HepG2 (cell line): ENCODE results near the gene FOXL3. TPM values are rescaled to one million over a fixed set of nuclear protein-coding genes. Genes with fewer than 3 reads are reported as not detected.

Source experiments
- MAFF ChIP-seq: IDR thresholded peaks from 2 replicates; pipeline ENCODE4 v1.6.1; 2011; ENCODE audit warnings: low read depth, low read length, improper control_type of control experiment
- PHF20 ChIP-seq: sonication (generic); formaldehyde crosslinking; IDR thresholded peaks from 2 replicates; pipeline ENCODE4 v1.5.0; 2020; ENCODE audit warnings: mild to moderate bottlenecking, missing genetic modification reagents
- PHF21A ChIP-seq: sonication (generic); formaldehyde crosslinking; IDR thresholded peaks from 2 replicates; pipeline ENCODE4 v1.5.0; 2020; ENCODE audit warnings: mild to moderate bottlenecking, missing genetic modification reagents
- SOX6 ChIP-seq, 2 experiments: fragments of 450-650 bp in 1 of 2; sonication (generic) in 1 of 2; formaldehyde crosslinking in 1 of 2; IDR thresholded peaks; 2 replicates each; pipeline versions ENCODE4 v1.4.0 to v1.6.1; 2017 to 2020; ENCODE audit warnings: antibody characterized with exemption in 1 of 2, mild to moderate bottlenecking in 1 of 2, missing genetic modification reagents in 1 of 2
- ZNF101 ChIP-seq: sonication (generic); formaldehyde crosslinking; IDR thresholded peaks from 2 replicates; pipeline ENCODE4 v1.4.0; 2020; ENCODE audit warnings: mild to moderate bottlenecking, low read depth, missing genetic modification reagents, borderline replicate concordance
- ZNF12 ChIP-seq: sonication (generic); formaldehyde crosslinking; IDR thresholded peaks from 2 replicates; pipeline ENCODE4 v1.5.0; 2020; ENCODE audit warnings: missing genetic modification reagents
- ZNF207 ChIP-seq: fragments of 450-650 bp; IDR thresholded peaks from 2 replicates; pipeline ENCODE4 v1.6.1; 2016; ENCODE audit warnings: antibody characterized with exemption, borderline replicate concordance
- ZNF274 ChIP-seq: sonication (generic); formaldehyde crosslinking; IDR thresholded peaks from 2 replicates; pipeline ENCODE4 v1.5.1; 2020; ENCODE audit warnings: mild to moderate bottlenecking, missing genetic modification reagents
- ZNF546 ChIP-seq: sonication (generic); formaldehyde crosslinking; conservative IDR thresholded peaks from 2 replicates; pipeline ENCODE4 v1.8.1; 2023; ENCODE audit warnings: mild to moderate bottlenecking, missing genetic modification reagents
- ZNF788 ChIP-seq: sonication (generic); formaldehyde crosslinking; IDR thresholded peaks from 2 replicates; pipeline ENCODE4 v1.5.0; 2020; ENCODE audit warnings: mild to moderate bottlenecking, missing genetic modification reagents, borderline replicate concordance
- ZNF792 ChIP-seq: IDR thresholded peaks from 2 replicates; pipeline ENCODE4 v1.6.1; 2016
- polyA plus RNA-seq, 8 experiments: library from polyadenylated mRNA; depleted of rRNA in 3 of 8; stranded (reverse) in 7 of 8; unstranded in 1 of 8; fragments of >200 nt; fragmentation: Illumina TruSeq in 4 of 8; extraction: Trizol in 4 of 8; gene quantifications; 2 replicates each; pipeline versions ENCODE4 v1.2.1 to v1.2.3, GENCODE V29; 2011 to 2016; ENCODE audit warnings: low read depth in 4 of 8, missing spikeins in 1 of 8, mixed read lengths in 1 of 8; ENCODE audit not compliant: insufficient read depth in 1 of 8
- total RNA-seq, 5 experiments: library from RNA; depleted of rRNA; stranded (reverse); fragments of >200 nt; fragmentation: Illumina TruSeq; extraction: Trizol; gene quantifications; 2 replicates each; pipeline ENCODE4 v1.2.3, GENCODE V29; 2016; ENCODE audit warnings: low read depth in 1 of 5
- TF ChIP-seq, protein P1 (sequence below): sonication (generic); formaldehyde crosslinking; IDR thresholded peaks from 2 replicates; pipeline ENCODE4 v1.8.1; 2023; ENCODE audit warnings: mild to moderate bottlenecking, missing genetic modification reagents
- TF ChIP-seq, protein P2 (sequence below), 2 experiments: sonication (generic) in 1 of 2; formaldehyde crosslinking in 1 of 2; IDR thresholded peaks; 2 replicates each; pipeline versions ENCODE4 v1.6.1 to v1.9.0; 2014 to 2022; ENCODE audit warnings: antibody characterized with exemption in 1 of 2, borderline replicate concordance in 1 of 2, inconsistent platforms in 1 of 2, low read depth in 1 of 2, missing genetic modification reagents in 1 of 2
- TF ChIP-seq, protein P3 (sequence below): sonication (generic); formaldehyde crosslinking; IDR thresholded peaks from 2 replicates; pipeline ENCODE4; 2020; ENCODE audit warnings: missing genetic modification reagents, mild to moderate bottlenecking, borderline replicate concordance
- TF ChIP-seq, protein P4 (sequence below): sonication (generic); formaldehyde crosslinking; IDR thresholded peaks from 2 replicates; pipeline ENCODE4 v1.4.0; 2020; ENCODE audit warnings: missing genetic modification reagents

Gene FOXL3
- total and polyA plus RNA-seq, 2 of the 13 experiments (the other 11 are each of a cell fraction or from before 2014, with no cell fraction given): not detected

DNA sequence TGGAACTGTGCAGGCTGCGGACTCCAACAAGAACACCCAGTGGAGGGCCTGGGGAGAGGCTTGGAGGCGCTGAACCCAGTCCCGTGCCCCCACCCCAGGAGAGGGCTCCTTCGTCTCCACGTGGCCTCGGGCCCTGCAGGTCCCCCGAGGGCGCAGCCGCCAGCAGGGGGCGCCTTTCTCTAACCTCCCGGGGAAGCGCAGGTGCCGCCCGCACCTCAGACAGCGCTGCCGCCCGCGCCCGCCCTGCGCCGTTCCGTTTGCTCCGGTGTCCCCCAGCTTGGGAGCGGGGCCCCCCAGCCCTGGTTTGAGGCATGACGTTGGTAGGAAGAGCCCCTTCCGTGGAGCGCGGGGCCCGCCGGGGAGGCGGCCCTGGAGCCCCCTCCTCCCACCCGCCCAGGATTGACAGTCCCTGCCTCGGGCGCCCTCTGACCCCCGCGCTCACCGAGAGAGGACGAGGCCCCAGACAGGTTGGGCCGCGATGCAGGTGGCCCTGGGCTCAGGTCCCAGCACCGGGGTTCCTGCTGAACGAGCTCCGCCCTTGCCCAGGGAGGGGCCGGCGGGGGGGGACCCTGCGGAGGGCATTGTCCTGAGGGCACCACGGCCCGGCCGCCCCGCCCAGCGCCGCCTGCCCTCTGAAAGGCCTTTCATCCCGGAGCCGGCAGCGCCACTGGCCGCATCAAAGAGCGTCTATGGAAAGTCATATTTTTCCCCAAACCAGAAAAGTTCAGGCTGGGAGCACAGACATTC lies 42.8 kb downstream of the FOXL3 start (continued):
- TF ChIP-seq, protein P1, sequence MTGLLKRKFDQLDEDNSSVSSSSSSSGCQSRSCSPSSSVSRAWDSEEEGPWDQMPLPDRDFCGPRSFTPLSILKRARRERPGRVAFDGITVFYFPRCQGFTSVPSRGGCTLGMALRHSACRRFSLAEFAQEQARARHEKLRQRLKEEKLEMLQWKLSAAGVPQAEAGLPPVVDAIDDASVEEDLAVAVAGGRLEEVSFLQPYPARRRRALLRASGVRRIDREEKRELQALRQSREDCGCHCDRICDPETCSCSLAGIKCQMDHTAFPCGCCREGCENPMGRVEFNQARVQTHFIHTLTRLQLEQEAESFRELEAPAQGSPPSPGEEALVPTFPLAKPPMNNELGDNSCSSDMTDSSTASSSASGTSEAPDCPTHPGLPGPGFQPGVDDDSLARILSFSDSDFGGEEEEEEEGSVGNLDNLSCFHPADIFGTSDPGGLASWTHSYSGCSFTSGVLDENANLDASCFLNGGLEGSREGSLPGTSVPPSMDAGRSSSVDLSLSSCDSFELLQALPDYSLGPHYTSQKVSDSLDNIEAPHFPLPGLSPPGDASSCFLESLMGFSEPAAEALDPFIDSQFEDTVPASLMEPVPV (CRISPR knock-in tag): no peak
- TF ChIP-seq MAFF (no peak), ZNF788 (CRISPR knock-in tag) (peak; percentile 53; the same call in 1 of the 2 replicates), PHF21A (peak; percentile 54; the same call in 1 of the 2 replicates), ZNF207 (no peak), ZNF12 (CRISPR knock-in tag) (no peak), PHF20 (CRISPR knock-in tag) (0 out of 2 replicates have a peak, but pooled peaks have one; percentile 22), ZNF101 (CRISPR knock-in tag) (no peak), ZNF546 (CRISPR knock-in tag) (peak; percentile 66; the same call in 1 of the 2 replicates), ZNF274 (CRISPR knock-in tag) (no peak; the same call in 1 of the 2 replicates), ZNF792 (CRISPR knock-in tag) (peak; percentile 31; the same call in 1 of the 2 replicates), SOX6 (IDR thresholded peaks at IDR 0.05) (no peak), SOX6 (CRISPR knock-in tag; IDR thresholded peaks at IDR 0.05) (peak; percentile 78)
- TF ChIP-seq, protein P2, sequence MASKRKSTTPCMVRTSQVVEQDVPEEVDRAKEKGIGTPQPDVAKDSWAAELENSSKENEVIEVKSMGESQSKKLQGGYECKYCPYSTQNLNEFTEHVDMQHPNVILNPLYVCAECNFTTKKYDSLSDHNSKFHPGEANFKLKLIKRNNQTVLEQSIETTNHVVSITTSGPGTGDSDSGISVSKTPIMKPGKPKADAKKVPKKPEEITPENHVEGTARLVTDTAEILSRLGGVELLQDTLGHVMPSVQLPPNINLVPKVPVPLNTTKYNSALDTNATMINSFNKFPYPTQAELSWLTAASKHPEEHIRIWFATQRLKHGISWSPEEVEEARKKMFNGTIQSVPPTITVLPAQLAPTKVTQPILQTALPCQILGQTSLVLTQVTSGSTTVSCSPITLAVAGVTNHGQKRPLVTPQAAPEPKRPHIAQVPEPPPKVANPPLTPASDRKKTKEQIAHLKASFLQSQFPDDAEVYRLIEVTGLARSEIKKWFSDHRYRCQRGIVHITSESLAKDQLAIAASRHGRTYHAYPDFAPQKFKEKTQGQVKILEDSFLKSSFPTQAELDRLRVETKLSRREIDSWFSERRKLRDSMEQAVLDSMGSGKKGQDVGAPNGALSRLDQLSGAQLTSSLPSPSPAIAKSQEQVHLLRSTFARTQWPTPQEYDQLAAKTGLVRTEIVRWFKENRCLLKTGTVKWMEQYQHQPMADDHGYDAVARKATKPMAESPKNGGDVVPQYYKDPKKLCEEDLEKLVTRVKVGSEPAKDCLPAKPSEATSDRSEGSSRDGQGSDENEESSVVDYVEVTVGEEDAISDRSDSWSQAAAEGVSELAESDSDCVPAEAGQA (IDR thresholded peaks at IDR 0.05; ENCODE audit: low read depth): no peak
- TF ChIP-seq, protein P2 (CRISPR knock-in tag; IDR thresholded peaks at IDR 0.05; ENCODE audit: borderline replicate concordance): no peak
- TF ChIP-seq, protein P3, sequence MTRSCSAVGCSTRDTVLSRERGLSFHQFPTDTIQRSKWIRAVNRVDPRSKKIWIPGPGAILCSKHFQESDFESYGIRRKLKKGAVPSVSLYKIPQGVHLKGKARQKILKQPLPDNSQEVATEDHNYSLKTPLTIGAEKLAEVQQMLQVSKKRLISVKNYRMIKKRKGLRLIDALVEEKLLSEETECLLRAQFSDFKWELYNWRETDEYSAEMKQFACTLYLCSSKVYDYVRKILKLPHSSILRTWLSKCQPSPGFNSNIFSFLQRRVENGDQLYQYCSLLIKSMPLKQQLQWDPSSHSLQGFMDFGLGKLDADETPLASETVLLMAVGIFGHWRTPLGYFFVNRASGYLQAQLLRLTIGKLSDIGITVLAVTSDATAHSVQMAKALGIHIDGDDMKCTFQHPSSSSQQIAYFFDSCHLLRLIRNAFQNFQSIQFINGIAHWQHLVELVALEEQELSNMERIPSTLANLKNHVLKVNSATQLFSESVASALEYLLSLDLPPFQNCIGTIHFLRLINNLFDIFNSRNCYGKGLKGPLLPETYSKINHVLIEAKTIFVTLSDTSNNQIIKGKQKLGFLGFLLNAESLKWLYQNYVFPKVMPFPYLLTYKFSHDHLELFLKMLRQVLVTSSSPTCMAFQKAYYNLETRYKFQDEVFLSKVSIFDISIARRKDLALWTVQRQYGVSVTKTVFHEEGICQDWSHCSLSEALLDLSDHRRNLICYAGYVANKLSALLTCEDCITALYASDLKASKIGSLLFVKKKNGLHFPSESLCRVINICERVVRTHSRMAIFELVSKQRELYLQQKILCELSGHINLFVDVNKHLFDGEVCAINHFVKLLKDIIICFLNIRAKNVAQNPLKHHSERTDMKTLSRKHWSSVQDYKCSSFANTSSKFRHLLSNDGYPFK (CRISPR knock-in tag): peak; percentile 47; the same call in 1 of the 2 replicates
- TF ChIP-seq, protein P4, sequence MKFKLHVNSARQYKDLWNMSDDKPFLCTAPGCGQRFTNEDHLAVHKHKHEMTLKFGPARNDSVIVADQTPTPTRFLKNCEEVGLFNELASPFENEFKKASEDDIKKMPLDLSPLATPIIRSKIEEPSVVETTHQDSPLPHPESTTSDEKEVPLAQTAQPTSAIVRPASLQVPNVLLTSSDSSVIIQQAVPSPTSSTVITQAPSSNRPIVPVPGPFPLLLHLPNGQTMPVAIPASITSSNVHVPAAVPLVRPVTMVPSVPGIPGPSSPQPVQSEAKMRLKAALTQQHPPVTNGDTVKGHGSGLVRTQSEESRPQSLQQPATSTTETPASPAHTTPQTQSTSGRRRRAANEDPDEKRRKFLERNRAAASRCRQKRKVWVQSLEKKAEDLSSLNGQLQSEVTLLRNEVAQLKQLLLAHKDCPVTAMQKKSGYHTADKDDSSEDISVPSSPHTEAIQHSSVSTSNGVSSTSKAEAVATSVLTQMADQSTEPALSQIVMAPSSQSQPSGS (CRISPR knock-in tag): no peak; the same call in 1 of the 2 replicates
